NCI-H1092 (cell line): Measurements from ENCODE around the gene OR51V1.
"Not testable (repeated sequence)": the region's sequence is repeated elsewhere in the genome, so short reads cannot be mapped to it uniquely, and the experiment has no call there.

Experiments
- DNase-seq: peaks from one replicate; lab custom pipeline; 2025; lab: John Stamatoyannopoulos, UW

Gene OR51V1, protein sequence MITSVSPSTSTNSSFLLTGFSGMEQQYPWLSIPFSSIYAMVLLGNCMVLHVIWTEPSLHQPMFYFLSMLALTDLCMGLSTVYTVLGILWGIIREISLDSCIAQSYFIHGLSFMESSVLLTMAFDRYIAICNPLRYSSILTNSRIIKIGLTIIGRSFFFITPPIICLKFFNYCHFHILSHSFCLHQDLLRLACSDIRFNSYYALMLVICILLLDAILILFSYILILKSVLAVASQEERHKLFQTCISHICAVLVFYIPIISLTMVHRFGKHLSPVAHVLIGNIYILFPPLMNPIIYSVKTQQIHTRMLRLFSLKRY

GRCh38 chr11:5200582-5200981 is at the start of gene OR51V1:
TSS of gene OR51V1 (minus strand) at chr11:5200682. CDS start at chr11:5200682, 0 bp downstream.
- DNase-seq: no peak

DNA sequence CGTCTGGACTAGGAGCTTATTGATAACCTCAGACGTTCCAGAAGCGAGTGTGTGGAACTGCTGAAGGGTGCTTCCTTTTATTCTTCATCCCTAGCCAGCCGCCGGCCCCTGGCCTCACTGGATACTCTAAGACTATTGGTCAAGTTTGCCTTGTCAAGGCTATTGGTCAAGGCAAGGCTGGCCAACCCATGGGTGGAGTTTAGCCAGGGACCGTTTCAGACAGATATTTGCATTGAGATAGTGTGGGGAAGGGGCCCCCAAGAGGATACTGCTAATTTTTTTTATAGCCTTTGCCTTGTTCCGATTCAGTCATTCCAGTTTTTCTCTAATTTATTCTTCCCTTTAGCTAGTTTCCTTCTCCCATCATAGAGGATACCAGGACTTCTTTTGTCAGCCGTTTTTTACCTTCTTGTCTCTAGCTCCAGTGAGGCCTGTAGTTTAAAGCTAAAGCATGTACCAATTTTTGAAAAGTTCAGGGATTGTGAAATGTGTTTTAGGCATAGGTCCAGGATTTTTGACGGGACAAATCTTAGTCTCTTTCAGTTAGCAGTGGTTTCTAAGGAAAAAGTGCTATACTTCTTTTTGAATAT is 49.4 kb upstream of the OR51V1 start, which contains the start of gene HBG1:
Gene HBG1, minus strand, starts transcription at position 51 of the 590 bp plus-strand sequence. CDS start 53 bp downstream, outside the sequence.
- not testable (repeated sequence) for DNase-seq

- DNase-seq: not testable (repeated sequence)
Measured at GRCh38 chr11:5248498-5248897, 48.0 kb upstream of the OR51V1 start.

- DNase-seq: no peak
Measured at GRCh38 chr11:5247472-5248192, 47.1 kb upstream of the OR51V1 start.

- DNase-seq: no peak
Measured at GRCh38 chr11:5246772-5247471, 46.4 kb upstream of the OR51V1 start.

- no peak for DNase-seq
Measured at GRCh38 chr11:5245155-5245554, 44.7 kb upstream of the OR51V1 start.

DNA sequence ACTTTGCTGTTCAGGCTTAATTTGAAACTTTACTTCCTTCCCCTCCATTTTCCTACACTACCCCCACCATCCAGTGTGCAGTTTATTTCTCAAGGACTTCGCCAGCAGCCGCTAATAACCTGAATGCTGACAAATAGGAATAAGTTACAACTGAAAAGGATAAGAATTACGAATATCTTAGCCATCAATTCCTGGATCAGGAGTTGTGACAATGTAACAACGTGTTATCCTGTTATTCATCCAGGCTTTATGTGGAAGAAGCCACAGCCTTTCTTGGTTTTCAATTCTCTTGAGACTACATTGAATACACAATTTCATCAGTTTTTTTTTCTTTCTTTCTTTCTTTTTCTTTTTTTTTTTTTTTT is 43.3 kb upstream of the OR51V1 start:
- no peak for DNase-seq

GRCh38 chr11:5242933-5243815 is 42.7 kb upstream of the OR51V1 start:
- DNase-seq: no peak

GRCh38 chr11:5242208-5242607 is 41.7 kb upstream of the OR51V1 start:
- no peak for DNase-seq

DNA sequence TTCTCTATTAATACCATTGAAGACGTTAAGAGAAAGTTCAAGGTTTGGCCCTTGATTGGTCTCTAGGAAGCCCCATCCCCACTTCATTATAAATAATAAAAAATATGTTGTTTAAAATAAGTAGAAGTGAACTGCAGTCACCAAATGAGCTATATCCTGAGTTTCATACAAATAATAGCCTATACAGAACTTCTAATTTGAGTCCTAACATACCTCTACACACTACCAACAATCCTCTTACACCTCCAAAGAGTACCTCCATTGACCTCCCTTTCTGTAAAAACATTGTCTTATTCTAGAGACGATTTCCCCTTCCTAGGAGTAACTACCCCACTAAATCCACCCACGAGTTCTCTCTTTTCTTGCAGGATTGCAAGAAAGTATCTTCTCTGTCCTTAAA is 41.0 kb upstream of the OR51V1 start:
- DNase-seq: no peak

GRCh38 chr11:5240458-5240857 is 40.0 kb upstream of the OR51V1 start:
- no peak for DNase-seq

GRCh38 chr11:5240056-5240455 is 39.6 kb upstream of the OR51V1 start:
- no peak for DNase-seq

GRCh38 chr11:5239046-5239445 is 38.6 kb upstream of the OR51V1 start:
- no peak for DNase-seq

DNA sequence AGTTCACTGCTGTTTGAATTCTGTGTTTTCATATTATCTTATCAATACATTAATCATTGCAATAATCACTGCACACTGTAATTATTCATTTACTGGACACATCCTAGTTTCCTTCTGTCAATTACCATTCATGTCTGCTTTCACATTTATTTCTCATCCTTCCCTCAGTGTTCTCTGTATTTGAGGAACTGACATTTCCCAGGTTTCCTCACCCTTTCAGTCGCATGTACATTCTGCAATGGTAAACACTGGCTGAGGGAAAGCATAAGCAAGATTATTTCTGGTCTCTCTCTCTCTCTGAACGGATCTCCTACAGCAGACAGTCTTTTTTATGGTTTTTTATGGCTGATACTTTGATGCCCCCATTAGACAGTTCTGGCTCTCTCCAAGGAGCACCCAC is 38.0 kb upstream of the OR51V1 start:
- DNase-seq: no peak

DNA sequence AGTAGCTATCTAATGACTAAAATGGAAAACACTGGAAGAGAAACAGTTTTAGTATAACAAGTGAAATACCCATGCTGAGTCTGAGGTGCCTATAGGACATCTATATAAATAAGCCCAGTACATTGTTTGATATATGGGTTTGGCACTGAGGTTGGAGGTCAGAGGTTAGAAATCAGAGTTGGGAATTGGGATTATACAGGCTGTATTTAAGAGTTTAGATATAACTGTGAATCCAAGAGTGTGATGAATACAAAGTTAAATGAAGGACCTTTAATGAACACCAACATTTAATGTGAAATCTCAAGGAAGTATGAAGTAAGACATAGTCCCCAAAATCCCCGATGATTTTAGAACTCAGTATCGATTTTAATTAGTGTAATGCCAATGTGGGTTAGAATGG is 36.9 kb upstream of the OR51V1 start:
- DNase-seq: no peak

GRCh38 chr11:5235364-5236095 is 35.0 kb upstream of the OR51V1 start:
- no peak for DNase-seq

DNA sequence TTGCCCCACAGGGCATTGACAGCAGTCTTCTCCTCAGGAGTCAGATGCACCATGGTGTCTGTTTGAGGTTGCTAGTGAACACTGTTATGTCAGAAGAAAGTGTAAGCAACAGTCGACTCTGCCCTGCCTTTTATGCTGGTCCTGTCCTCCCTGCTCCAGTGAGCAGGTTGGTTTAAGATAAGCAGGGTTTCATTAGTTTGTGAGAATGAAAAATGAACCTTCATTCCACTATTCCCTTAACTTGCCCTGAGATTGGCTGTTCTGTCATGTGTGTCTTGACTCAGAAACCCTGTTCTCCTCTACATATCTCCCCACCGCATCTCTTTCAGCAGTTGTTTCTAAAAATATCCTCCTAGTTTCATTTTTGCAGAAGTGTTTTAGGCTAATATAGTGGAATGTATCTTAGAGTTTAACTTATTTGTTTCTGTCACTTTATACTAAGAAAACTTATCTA is 33.9 kb upstream of the OR51V1 start, which contains the start of gene HBD:
Gene HBD, minus strand, starts transcription at position 103 of the 454 bp plus-strand sequence. Its CDS starts 50 bp downstream, at position 53.
- no peak for DNase-seq

DNA sequence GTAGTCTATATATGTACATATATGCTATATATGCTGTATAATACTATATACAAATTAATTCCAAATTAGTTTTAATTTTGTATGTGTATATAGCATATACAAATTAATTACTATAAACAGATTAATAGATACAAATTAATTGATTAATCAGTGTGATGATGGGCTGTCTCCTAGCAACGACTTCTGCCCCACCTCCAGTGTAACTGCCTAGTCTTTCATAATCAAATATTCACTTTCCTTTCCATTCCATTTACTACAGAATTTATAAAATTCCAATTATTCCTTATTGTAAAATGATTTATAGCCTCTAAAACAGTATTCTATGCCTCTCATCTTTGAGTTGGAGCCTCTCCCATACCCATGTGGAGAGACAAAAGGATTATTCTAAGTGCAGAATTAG is 32.8 kb upstream of the OR51V1 start:
- DNase-seq: no peak

DNA sequence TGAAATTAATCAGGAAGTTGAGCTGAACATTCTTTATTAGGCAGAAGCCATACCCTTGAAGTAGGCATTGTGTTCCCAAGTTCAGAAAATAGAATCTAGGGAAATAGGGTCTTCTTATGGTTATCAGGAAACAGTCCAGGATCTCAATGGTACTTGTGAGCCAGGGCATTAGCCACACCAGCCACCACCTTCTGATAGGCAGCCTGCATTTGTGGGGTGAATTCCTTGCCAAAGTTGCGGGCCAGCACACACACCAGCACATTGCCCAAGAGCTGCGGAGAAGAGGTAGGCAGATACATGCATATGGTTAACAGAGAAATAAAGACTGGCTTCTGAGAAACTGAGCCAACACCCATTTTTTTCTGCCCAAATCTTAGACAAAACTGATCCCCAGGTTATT is 32.3 kb upstream of the OR51V1 start:
- DNase-seq: no peak

GRCh38 chr11:5232176-5232575 is 31.7 kb upstream of the OR51V1 start:
- DNase-seq: no peak

DNA sequence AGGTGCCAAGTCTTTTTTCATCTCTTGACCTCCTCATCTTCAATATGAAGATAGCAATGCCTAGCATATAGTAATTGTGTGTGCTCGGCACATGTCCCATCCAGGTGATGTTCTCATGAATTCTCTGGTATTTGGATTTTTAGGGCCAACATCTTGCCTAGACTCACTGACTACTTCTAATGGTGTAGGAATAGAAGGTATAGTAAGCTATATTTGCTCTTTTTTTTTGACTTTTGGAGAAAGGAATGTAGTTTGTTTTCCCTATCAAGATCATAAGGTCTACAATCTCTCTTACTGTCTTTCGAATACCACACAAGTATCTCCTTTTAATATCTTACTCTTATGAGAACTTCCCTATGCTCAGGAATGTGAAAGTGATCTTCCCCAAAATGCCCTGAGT is 30.6 kb upstream of the OR51V1 start:
- DNase-seq: no peak
